Lower leg skin (tissue), 3 donors: Measurements from ENCODE around the gene MCOLN2.

ENCODE experiments used
- CTCF ChIP-seq, 3 donors: fragments of 450-650 bp; IDR thresholded peaks; one replicate each; pipeline ENCODE4 v1.5.1; 2016; ENCODE audit warnings: antibody characterized with exemption in 3 of 3, mild to moderate bottlenecking in 3 of 3, moderate library complexity in 2 of 3
- POLR2A ChIP-seq, 2 donors: fragments of 450-650 bp; IDR thresholded peaks; one replicate each; pipeline ENCODE4 v1.6.1; 2016 to 2017; ENCODE audit warnings: antibody characterized with exemption in 2 of 2, mild to moderate bottlenecking in 1 of 2, moderate library complexity in 1 of 2

DNA sequence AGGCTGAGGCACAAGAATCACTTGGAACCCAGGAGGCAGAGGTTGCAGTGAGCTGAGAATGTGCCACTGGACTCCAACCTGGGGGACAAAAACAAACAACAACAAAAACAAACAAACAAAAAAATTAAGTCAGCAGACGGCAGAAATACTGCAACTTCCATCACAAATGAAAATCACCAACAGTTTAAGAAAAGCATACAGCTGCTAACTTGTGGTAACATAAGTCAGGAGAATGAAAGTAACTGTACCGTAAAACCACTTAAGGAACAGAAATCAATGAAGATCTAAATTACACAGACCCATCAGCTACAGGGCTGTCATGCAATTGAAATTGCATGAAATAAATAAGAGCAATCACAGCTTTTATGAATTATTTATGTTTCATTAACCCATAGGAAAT lies 25.0 kb downstream of the MCOLN2 start:
- TF ChIP-seq CTCF (IDR thresholded peaks at IDR 0.05) (no peak), POLR2A (IDR thresholded peaks at IDR 0.05) (no peak)
